ENCODE results near the gene UNC93B1. TPM values are rescaled to one million over a fixed set of nuclear protein-coding genes. Genes with fewer than 3 reads are reported as not detected.
"Not testable (repeated sequence)": the region's sequence is repeated elsewhere in the genome, so short reads cannot be mapped to it uniquely, and the experiment has no call there.

UNC93B1 gene
- total and polyA plus RNA-seq, 2 donors: 10.3 to 30.8 TPM

- not testable (repeated sequence) for H3K4me3 ChIP-seq (ENCODE audit: low read length in 2 of 2); H3K27ac ChIP-seq (ENCODE audit: low read depth in 1 of 2, low read length in 1 of 2); H3K4me1 ChIP-seq (ENCODE audit: control insufficient read depth in 2 of 2, insufficient read depth in 2 of 2, low read length in 2 of 2); H3K9me3 ChIP-seq (ENCODE audit: control insufficient read depth in 2 of 2, insufficient read depth in 1 of 2, low read length in 1 of 2); DNase-seq (ENCODE audit: low read depth in 6 of 9, low spot score in 9 of 9); H3K36me3 ChIP-seq (ENCODE audit: control insufficient read depth in 2 of 2, insufficient read depth in 2 of 2, low read length in 1 of 2)
- 75% methylated on average over 68 of the region's 70 CpGs for WGBS
- peaks cover 0 to 26% of the 10 kb centered on the region in 2 donors for H3K27me3 ChIP-seq (ENCODE audit: control insufficient read depth in 2 of 2, insufficient read depth in 1 of 2, low read length in 1 of 2)
Observed at GRCh38 chr11:67991347-67992121, 12.4 kb downstream of the UNC93B1 start.

- DNase-seq (ENCODE audit: low read depth in 6 of 9, low spot score in 9 of 9); H3K9me3 ChIP-seq (ENCODE audit: control insufficient read depth in 2 of 2, insufficient read depth in 1 of 2, low read length in 1 of 2); H3K36me3 ChIP-seq (ENCODE audit: control insufficient read depth in 2 of 2, insufficient read depth in 2 of 2, low read length in 1 of 2); H3K4me3 ChIP-seq (ENCODE audit: low read length in 2 of 2); H3K27ac ChIP-seq (ENCODE audit: low read depth in 1 of 2, low read length in 1 of 2); H3K4me1 ChIP-seq (ENCODE audit: control insufficient read depth in 2 of 2, insufficient read depth in 2 of 2, low read length in 2 of 2): not testable (repeated sequence)
- peaks cover 0 to 26% of the 10 kb centered on the region in 2 donors for H3K27me3 ChIP-seq (ENCODE audit: control insufficient read depth in 2 of 2, insufficient read depth in 1 of 2, low read length in 1 of 2)
- WGBS: 48% methylated on average over 48 of the region's 58 CpGs
Observed at GRCh38 chr11:67990546-67991346, 13.2 kb downstream of the UNC93B1 start.

GRCh38 chr11:67985302-67985701, 18.6 kb downstream of the UNC93B1 start:
- not testable (repeated sequence) for H3K27me3 ChIP-seq (ENCODE audit: control insufficient read depth in 2 of 2, insufficient read depth in 1 of 2, low read length in 1 of 2); H3K4me1 ChIP-seq (ENCODE audit: control insufficient read depth in 2 of 2, insufficient read depth in 2 of 2, low read length in 2 of 2); H3K36me3 ChIP-seq (ENCODE audit: control insufficient read depth in 2 of 2, insufficient read depth in 2 of 2, low read length in 1 of 2); H3K4me3 ChIP-seq (ENCODE audit: low read length in 2 of 2); DNase-seq (ENCODE audit: low read depth in 6 of 9, low spot score in 9 of 9); H3K27ac ChIP-seq (ENCODE audit: low read depth in 1 of 2, low read length in 1 of 2); H3K9me3 ChIP-seq (ENCODE audit: control insufficient read depth in 2 of 2, insufficient read depth in 1 of 2, low read length in 1 of 2)
- 94% methylated on average over 6 of the region's 6 CpGs for WGBS

- no peak overlapping the region for H3K4me3 ChIP-seq (ENCODE audit: low read length in 2 of 2)
- 87% methylated on average over 29 of the region's 29 CpGs for WGBS
- H3K27ac ChIP-seq (ENCODE audit: low read depth in 1 of 2, low read length in 1 of 2): no peak overlapping the region
- H3K27me3 ChIP-seq (ENCODE audit: control insufficient read depth in 2 of 2, insufficient read depth in 1 of 2, low read length in 1 of 2): peaks cover 0 to 11% of the 10 kb centered on the region in 2 donors
- peak in 1 of 9 donors; percentile 51 for DNase-seq (ENCODE audit: low read depth in 6 of 9, low spot score in 9 of 9)
- H3K9me3 ChIP-seq (ENCODE audit: control insufficient read depth in 2 of 2, insufficient read depth in 1 of 2, low read length in 1 of 2): no peaks in the 10 kb centered on the region
- no peaks in the 10 kb centered on the region for H3K36me3 ChIP-seq (ENCODE audit: control insufficient read depth in 2 of 2, insufficient read depth in 2 of 2, low read length in 1 of 2)
- H3K4me1 ChIP-seq (ENCODE audit: control insufficient read depth in 2 of 2, insufficient read depth in 2 of 2, low read length in 2 of 2): no peaks in the 10 kb centered on the region
Observed at GRCh38 chr11:67983951-67984350, 19.9 kb downstream of the UNC93B1 start.

GRCh38 chr11:67982255-67982857, 21.5 kb downstream of the UNC93B1 start:
- H3K27ac ChIP-seq (ENCODE audit: low read depth in 1 of 2, low read length in 1 of 2); DNase-seq (ENCODE audit: low read depth in 6 of 9, low spot score in 9 of 9); H3K4me1 ChIP-seq (ENCODE audit: control insufficient read depth in 2 of 2, insufficient read depth in 2 of 2, low read length in 2 of 2); H3K9me3 ChIP-seq (ENCODE audit: control insufficient read depth in 2 of 2, insufficient read depth in 1 of 2, low read length in 1 of 2); H3K36me3 ChIP-seq (ENCODE audit: control insufficient read depth in 2 of 2, insufficient read depth in 2 of 2, low read length in 1 of 2); H3K4me3 ChIP-seq (ENCODE audit: low read length in 2 of 2): not testable (repeated sequence)
- 88% methylated on average over 17 of the region's 17 CpGs for WGBS
- H3K27me3 ChIP-seq (ENCODE audit: control insufficient read depth in 2 of 2, insufficient read depth in 1 of 2, low read length in 1 of 2): peaks cover 0 to 14% of the 10 kb centered on the region in 2 donors

- not testable (repeated sequence) for H3K4me1 ChIP-seq (ENCODE audit: control insufficient read depth in 2 of 2, insufficient read depth in 2 of 2, low read length in 2 of 2); DNase-seq (ENCODE audit: low read depth in 6 of 9, low spot score in 9 of 9); H3K36me3 ChIP-seq (ENCODE audit: control insufficient read depth in 2 of 2, insufficient read depth in 2 of 2, low read length in 1 of 2); H3K9me3 ChIP-seq (ENCODE audit: control insufficient read depth in 2 of 2, insufficient read depth in 1 of 2, low read length in 1 of 2); H3K27ac ChIP-seq (ENCODE audit: low read depth in 1 of 2, low read length in 1 of 2); H3K4me3 ChIP-seq (ENCODE audit: low read length in 2 of 2)
- peaks cover 0 to 14% of the 10 kb centered on the region in 2 donors for H3K27me3 ChIP-seq (ENCODE audit: control insufficient read depth in 2 of 2, insufficient read depth in 1 of 2, low read length in 1 of 2)
- WGBS: 98% methylated on average over 10 of the region's 10 CpGs
Observed at GRCh38 chr11:67981226-67981625, 22.7 kb downstream of the UNC93B1 start.

GRCh38 chr11:67978766-67979418, 25.0 kb downstream of the UNC93B1 start:
- H3K4me1 ChIP-seq (ENCODE audit: control insufficient read depth in 2 of 2, insufficient read depth in 2 of 2, low read length in 2 of 2); DNase-seq (ENCODE audit: low read depth in 6 of 9, low spot score in 9 of 9); H3K27ac ChIP-seq (ENCODE audit: low read depth in 1 of 2, low read length in 1 of 2); H3K36me3 ChIP-seq (ENCODE audit: control insufficient read depth in 2 of 2, insufficient read depth in 2 of 2, low read length in 1 of 2); H3K9me3 ChIP-seq (ENCODE audit: control insufficient read depth in 2 of 2, insufficient read depth in 1 of 2, low read length in 1 of 2); H3K4me3 ChIP-seq (ENCODE audit: low read length in 2 of 2): not testable (repeated sequence)
- peaks cover 0 to 14% of the 10 kb centered on the region in 2 donors for H3K27me3 ChIP-seq (ENCODE audit: control insufficient read depth in 2 of 2, insufficient read depth in 1 of 2, low read length in 1 of 2)
- 69% methylated on average over 17 of the region's 17 CpGs for WGBS

- DNase-seq (ENCODE audit: low read depth in 6 of 9, low spot score in 9 of 9); H3K4me1 ChIP-seq (ENCODE audit: control insufficient read depth in 2 of 2, insufficient read depth in 2 of 2, low read length in 2 of 2); H3K27ac ChIP-seq (ENCODE audit: low read depth in 1 of 2, low read length in 1 of 2); H3K36me3 ChIP-seq (ENCODE audit: control insufficient read depth in 2 of 2, insufficient read depth in 2 of 2, low read length in 1 of 2); H3K4me3 ChIP-seq (ENCODE audit: low read length in 2 of 2); H3K9me3 ChIP-seq (ENCODE audit: control insufficient read depth in 2 of 2, insufficient read depth in 1 of 2, low read length in 1 of 2); H3K27me3 ChIP-seq (ENCODE audit: control insufficient read depth in 2 of 2, insufficient read depth in 1 of 2, low read length in 1 of 2): not testable (repeated sequence)
- 91% methylated on average over 12 of the region's 12 CpGs for WGBS
Observed at GRCh38 chr11:67974746-67975145, 29.2 kb downstream of the UNC93B1 start.

All from thymus (tissue), 11 donors.